Measurements from ENCODE around the gene OR4C46.
"Not testable (repeated sequence)": the region's sequence is repeated elsewhere in the genome, so short reads cannot be mapped to it uniquely, and the experiment has no call there.

OR4C46 gene

DNA sequence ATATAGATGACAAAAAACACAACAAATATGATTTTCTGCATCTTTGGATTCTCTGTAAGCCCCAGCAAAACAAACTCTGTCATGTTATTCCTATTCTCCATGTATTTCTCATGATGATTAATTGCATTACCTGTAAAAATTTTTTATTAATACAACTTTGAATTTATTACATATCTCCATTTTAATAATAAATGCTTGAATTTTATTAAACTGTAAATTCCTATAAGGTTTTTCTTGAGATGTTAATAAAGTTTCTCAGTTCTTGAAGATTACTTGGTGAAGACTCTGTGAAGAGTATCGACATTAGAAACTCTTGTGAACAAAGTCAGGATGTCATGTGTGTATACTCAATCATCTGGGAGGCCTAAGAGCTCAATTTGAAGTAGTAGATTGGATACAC is at the start of gene OR4C46:
Gene OR4C46 (minus strand): TSS at position 101 of the 400 bp plus-strand sequence. CDS start 0 bp downstream, at position 101.
- no peak for DNase-seq (ENCODE audit: low spot score)
- H3K4me1 Mint-ChIP-seq (ENCODE audit: low read depth): no peaks in the 10 kb centered on the region
- H3K36me3 Mint-ChIP-seq (ENCODE audit: low read depth): no peaks in the 10 kb centered on the region
- H3K27ac Mint-ChIP-seq: no peak within 1 kb of the TSS
- no peak within 1 kb of the TSS for H3K4me3 Mint-ChIP-seq
- no peaks in the 10 kb centered on the region for H3K27me3 Mint-ChIP-seq (ENCODE audit: low read depth)
- peaks cover 51% of the 10 kb centered on the region for H3K9me3 Mint-ChIP-seq

DNA sequence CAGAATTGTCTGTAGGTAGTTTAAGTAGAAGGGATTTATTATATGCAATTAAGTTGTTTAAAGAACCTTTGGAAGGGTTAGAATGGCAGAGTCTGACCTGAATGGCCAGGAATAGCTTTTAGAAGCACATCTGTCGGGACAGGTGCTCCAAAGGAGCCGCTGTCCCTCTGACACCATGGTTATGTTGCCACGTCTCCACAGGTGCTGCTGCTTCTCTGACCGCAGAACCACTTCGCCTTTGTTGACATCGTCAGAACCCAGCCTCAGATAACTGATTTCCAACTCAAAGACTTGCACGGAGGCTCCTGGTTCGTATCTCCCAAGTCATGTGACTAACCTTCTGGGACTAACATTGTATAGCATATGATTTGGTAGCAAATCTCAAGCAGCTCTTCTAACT is 41.8 kb upstream of the OR4C46 start:
- DNase-seq (ENCODE audit: low spot score); H3K4me3 Mint-ChIP-seq; H3K36me3 Mint-ChIP-seq (ENCODE audit: low read depth); H3K27ac Mint-ChIP-seq; H3K4me1 Mint-ChIP-seq (ENCODE audit: low read depth); H3K27me3 Mint-ChIP-seq (ENCODE audit: low read depth): not testable (repeated sequence)
- H3K9me3 Mint-ChIP-seq: peaks cover 45% of the 10 kb centered on the region

DNA sequence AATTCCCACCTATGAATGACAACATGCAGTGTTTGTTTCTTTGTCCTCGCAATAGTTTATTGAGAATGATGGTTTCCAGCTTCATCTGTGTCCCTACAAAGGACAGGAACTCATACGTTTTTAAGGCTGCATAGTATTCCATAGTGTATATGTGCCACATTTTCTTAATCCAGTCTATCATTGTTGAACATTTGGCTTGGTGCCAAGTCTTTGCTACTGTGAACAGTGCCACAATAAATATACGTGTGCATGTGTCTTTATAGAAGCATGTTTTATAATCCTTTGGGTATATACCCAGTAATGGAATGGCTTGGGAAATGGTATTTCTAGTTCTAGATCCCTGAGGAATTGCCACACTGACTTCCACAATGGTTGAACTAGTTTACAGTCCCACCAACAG is 42.4 kb downstream of the OR4C46 start:
- peaks cover 57% of the 10 kb centered on the region for H3K9me3 Mint-ChIP-seq
- not testable (repeated sequence) for DNase-seq (ENCODE audit: low spot score); H3K4me3 Mint-ChIP-seq; H3K4me1 Mint-ChIP-seq (ENCODE audit: low read depth); H3K27me3 Mint-ChIP-seq (ENCODE audit: low read depth); H3K27ac Mint-ChIP-seq; H3K36me3 Mint-ChIP-seq (ENCODE audit: low read depth)

DNA sequence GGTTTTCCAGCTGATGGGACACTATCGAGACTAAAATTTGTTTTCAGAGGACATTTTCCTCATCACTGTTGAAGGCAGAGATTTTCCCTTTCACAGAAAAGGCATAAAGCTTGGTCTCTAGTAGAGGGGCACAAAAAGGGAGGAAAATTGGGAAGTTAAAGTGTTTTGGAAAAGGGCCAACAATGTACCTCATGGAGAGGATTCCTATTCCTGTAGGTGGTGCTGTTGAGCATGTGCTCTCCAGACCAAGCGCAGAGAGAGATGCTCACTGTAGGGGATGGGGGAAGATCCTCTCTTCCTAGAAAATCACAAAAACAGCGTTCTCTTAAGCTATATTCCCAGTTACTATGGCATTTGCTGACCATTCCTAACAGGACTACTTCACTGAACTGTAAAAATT is 44.9 kb downstream of the OR4C46 start:
- no peaks in the 10 kb centered on the region for H3K36me3 Mint-ChIP-seq (ENCODE audit: low read depth)
- no peak for DNase-seq (ENCODE audit: low spot score)
- no peaks in the 10 kb centered on the region for H3K27me3 Mint-ChIP-seq (ENCODE audit: low read depth)
- H3K9me3 Mint-ChIP-seq: peaks cover 47% of the 10 kb centered on the region
- H3K27ac Mint-ChIP-seq: no peak overlapping the region
- H3K4me1 Mint-ChIP-seq (ENCODE audit: low read depth): no peaks in the 10 kb centered on the region
- H3K4me3 Mint-ChIP-seq: no peak overlapping the region

DNA sequence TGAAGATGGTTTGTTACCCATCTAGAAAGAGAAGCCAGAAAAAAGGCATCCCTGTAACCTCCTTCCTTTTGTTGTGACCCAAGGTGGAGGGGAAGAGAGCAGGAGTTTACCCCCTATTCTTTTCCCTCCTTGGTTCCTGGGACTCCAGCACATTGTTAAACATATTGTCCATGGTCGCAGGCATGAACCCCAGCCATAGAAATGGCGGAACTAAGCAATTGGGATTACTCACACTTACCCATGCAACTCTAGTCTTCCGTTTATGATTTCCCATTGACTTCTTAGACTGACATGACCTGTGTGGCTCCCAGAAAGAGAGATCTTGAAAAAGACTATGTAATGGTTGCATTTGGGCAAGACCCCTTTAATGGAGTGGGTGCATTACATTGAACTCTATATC is 45.4 kb downstream of the OR4C46 start:
- Mint-ChIP-seq H3K9me3 (peaks cover 48% of the 10 kb centered on the region), H3K27ac (no peak overlapping the region), H3K4me3 (no peak overlapping the region), H3K36me3 (ENCODE audit: low read depth) (no peaks in the 10 kb centered on the region), H3K4me1 (ENCODE audit: low read depth) (no peaks in the 10 kb centered on the region), H3K27me3 (ENCODE audit: low read depth) (no peaks in the 10 kb centered on the region)
- no peak for DNase-seq (ENCODE audit: low spot score)

Data from T-helper 2 cell treated with Interferon-gamma antibody and Interleukin-4, amounts not matched to agents 5 μg/mL and 100 μg/mL, for 36 hours (primary cell).